HEK293 (cell line): Measurements from ENCODE around the gene COG8.

Experiments used
- ZNF707 ChIP-seq: fragments of 450-650 bp; formaldehyde crosslinking; IDR thresholded peaks from 2 replicates; pipeline ENCODE4 v1.5.1; 2016; ENCODE audit warnings: missing biosample characterization, missing genetic modification characterization
- ZNF747 ChIP-seq: fragments of 450-650 bp; formaldehyde crosslinking; IDR thresholded peaks from 2 replicates; pipeline ENCODE4 v1.5.1; 2016; ENCODE audit warnings: missing biosample characterization, missing genetic modification characterization
- ZNF837 ChIP-seq: fragments of 450-650 bp; formaldehyde crosslinking; IDR thresholded peaks from 2 replicates; pipeline ENCODE4 v1.5.1; 2016; ENCODE audit warnings: missing biosample characterization, missing genetic modification characterization
- TF ChIP-seq, protein P1 (sequence below): fragments of 450-650 bp; formaldehyde crosslinking; IDR thresholded peaks from 2 replicates; pipeline ENCODE4 v1.5.1; 2016; ENCODE audit warnings: missing biosample characterization, missing genetic modification characterization
- TF ChIP-seq, protein P2 (sequence below): fragments of 450-650 bp; formaldehyde crosslinking; IDR thresholded peaks from 2 replicates; pipeline ENCODE4 v1.5.1; 2016; ENCODE audit warnings: missing biosample characterization, missing genetic modification characterization

DNA sequence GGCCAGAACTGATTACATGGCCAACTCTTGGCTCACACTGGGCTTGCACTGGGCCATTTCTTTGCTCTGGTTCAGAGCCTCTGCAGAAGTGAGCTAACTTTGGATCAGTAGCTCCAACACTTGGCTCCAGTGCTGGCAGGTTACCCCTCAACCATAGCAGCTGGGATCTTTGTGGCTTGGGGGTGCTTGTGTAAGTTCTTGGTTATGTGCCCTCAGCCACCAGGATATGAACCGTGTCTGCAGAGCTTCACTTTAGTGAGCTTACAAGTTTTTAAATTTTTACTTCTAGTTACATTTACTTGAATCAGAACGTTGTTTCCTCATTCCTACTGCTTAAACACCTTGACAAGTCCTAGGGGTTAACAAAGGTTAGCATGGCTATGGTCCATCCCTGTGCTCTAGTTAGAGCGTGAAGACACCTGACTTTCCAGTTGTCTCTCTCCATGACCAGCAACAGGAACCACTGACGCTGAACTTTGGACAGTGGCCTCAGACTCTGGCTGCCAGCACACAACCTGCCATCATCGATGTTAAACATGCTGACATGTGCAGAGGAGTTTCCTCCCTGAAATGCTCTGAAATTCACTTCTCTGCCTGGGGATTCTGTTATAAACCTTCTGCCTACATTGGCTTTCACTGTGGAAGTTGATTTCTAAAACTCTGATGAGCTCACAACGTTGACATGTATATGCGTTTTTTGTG, 13.0 kb downstream of the COG8 start:
- TF ChIP-seq ZNF837 (tag by site-specific recombination), result no peak
- TF ChIP-seq, protein P1, sequence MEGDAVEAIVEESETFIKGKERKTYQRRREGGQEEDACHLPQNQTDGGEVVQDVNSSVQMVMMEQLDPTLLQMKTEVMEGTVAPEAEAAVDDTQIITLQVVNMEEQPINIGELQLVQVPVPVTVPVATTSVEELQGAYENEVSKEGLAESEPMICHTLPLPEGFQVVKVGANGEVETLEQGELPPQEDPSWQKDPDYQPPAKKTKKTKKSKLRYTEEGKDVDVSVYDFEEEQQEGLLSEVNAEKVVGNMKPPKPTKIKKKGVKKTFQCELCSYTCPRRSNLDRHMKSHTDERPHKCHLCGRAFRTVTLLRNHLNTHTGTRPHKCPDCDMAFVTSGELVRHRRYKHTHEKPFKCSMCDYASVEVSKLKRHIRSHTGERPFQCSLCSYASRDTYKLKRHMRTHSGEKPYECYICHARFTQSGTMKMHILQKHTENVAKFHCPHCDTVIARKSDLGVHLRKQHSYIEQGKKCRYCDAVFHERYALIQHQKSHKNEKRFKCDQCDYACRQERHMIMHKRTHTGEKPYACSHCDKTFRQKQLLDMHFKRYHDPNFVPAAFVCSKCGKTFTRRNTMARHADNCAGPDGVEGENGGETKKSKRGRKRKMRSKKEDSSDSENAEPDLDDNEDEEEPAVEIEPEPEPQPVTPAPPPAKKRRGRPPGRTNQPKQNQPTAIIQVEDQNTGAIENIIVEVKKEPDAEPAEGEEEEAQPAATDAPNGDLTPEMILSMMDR (tag by site-specific recombination), result no peak
- TF ChIP-seq ZNF707, result no peak
- TF ChIP-seq, protein P2, sequence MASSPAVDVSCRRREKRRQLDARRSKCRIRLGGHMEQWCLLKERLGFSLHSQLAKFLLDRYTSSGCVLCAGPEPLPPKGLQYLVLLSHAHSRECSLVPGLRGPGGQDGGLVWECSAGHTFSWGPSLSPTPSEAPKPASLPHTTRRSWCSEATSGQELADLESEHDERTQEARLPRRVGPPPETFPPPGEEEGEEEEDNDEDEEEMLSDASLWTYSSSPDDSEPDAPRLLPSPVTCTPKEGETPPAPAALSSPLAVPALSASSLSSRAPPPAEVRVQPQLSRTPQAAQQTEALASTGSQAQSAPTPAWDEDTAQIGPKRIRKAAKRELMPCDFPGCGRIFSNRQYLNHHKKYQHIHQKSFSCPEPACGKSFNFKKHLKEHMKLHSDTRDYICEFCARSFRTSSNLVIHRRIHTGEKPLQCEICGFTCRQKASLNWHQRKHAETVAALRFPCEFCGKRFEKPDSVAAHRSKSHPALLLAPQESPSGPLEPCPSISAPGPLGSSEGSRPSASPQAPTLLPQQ, result no peak
- TF ChIP-seq ZNF747, result no peak
